Measurements from ENCODE around the gene ZNF736. TPM values are rescaled to one million over a fixed set of nuclear protein-coding genes. Genes with fewer than 3 reads are reported as not detected.

The ZNF736 gene
- total RNA-seq, 1 donor from 2014 or later, result 15.8 TPM

GRCh38 chr7:64371116-64371515 is 57.4 kb downstream of the ZNF736 start:
- peaks cover 63% of the 10 kb centered on the region for H3K9me3 Mint-ChIP-seq (ENCODE audit: unreplicated experiment)
- no peak overlapping the region for H3K4me3 Mint-ChIP-seq (ENCODE audit: unreplicated experiment)
- TF ChIP-seq CTCF (IDR thresholded peaks at IDR 0.05; ENCODE audit: unreplicated experiment), result no peak
- no peak for DNase-seq (ENCODE audit: low spot score)
- H3K36me3 Mint-ChIP-seq (ENCODE audit: low read depth, unreplicated experiment), result peaks cover 17% of the 10 kb centered on the region
- H3K4me1 Mint-ChIP-seq (ENCODE audit: unreplicated experiment), result no peaks in the 10 kb centered on the region
- no peak overlapping the region for H3K27ac Mint-ChIP-seq (ENCODE audit: unreplicated experiment)
- H3K27me3 Mint-ChIP-seq (ENCODE audit: unreplicated experiment), result no peaks in the 10 kb centered on the region

GRCh38 chr7:64373017-64373416 is 59.3 kb downstream of the ZNF736 start:
- TF ChIP-seq CTCF (IDR thresholded peaks at IDR 0.05; ENCODE audit: unreplicated experiment), result no peak
- Mint-ChIP-seq H3K9me3 (ENCODE audit: unreplicated experiment) (peaks cover 64% of the 10 kb centered on the region), H3K4me3 (ENCODE audit: unreplicated experiment) (no peak overlapping the region), H3K27me3 (ENCODE audit: unreplicated experiment) (peaks cover 1% of the 10 kb centered on the region), H3K36me3 (ENCODE audit: low read depth, unreplicated experiment) (peaks cover 11% of the 10 kb centered on the region), H3K4me1 (ENCODE audit: unreplicated experiment) (no peaks in the 10 kb centered on the region), H3K27ac (ENCODE audit: unreplicated experiment) (no peak overlapping the region)
- DNase-seq (ENCODE audit: low spot score), result no peak

- H3K27ac Mint-ChIP-seq (ENCODE audit: unreplicated experiment), result no peak overlapping the region
- no peak for DNase-seq (ENCODE audit: low spot score)
- H3K4me3 Mint-ChIP-seq (ENCODE audit: unreplicated experiment), result no peak overlapping the region
- peaks cover 21% of the 10 kb centered on the region for H3K9me3 Mint-ChIP-seq (ENCODE audit: unreplicated experiment)
- H3K27me3 Mint-ChIP-seq (ENCODE audit: unreplicated experiment), result peaks cover 3% of the 10 kb centered on the region
- peaks cover 6% of the 10 kb centered on the region for H3K36me3 Mint-ChIP-seq (ENCODE audit: low read depth, unreplicated experiment)
- no peaks in the 10 kb centered on the region for H3K4me1 Mint-ChIP-seq (ENCODE audit: unreplicated experiment)
- no peak for TF ChIP-seq CTCF (IDR thresholded peaks at IDR 0.05; ENCODE audit: unreplicated experiment)
Observed at GRCh38 chr7:64400401-64400800, 86.6 kb downstream of the ZNF736 start.

Other genes with a start within 250 kb of the ZNF736 start
- not detected for gene ZNF735, start 106.8 kb upstream of the ZNF736 start, total RNA-seq (ENCODE audit: unreplicated experiment)
- not detected for gene ZNF679, start 85.5 kb upstream of the ZNF736 start, total RNA-seq (ENCODE audit: unreplicated experiment)
- gene ZNF680, start 249.1 kb downstream of the ZNF736 start, total RNA-seq (ENCODE audit: unreplicated experiment), result 17.8 TPM

Measured in endothelial cell (in vitro differentiated cells).